Stimulated activated CD4-positive, alpha-beta T cell treated with anti-CD3 and anti-CD28 coated beads, TNF-alpha, amount 100 ng/mL, for 24 hours (primary cell): ENCODE data around the gene DDX54.
"Not testable (repeated sequence)": the region's sequence is repeated elsewhere in the genome, so short reads cannot be mapped to it uniquely, and the experiment has no call there.

Experiments
- DNase-seq, 3 experiments: peaks; one replicate each; pipeline ENCODE4 v3.0.0-alpha.2; 2020; ENCODE audit warnings: low read depth in 3 of 3

Gene DDX54

DNA sequence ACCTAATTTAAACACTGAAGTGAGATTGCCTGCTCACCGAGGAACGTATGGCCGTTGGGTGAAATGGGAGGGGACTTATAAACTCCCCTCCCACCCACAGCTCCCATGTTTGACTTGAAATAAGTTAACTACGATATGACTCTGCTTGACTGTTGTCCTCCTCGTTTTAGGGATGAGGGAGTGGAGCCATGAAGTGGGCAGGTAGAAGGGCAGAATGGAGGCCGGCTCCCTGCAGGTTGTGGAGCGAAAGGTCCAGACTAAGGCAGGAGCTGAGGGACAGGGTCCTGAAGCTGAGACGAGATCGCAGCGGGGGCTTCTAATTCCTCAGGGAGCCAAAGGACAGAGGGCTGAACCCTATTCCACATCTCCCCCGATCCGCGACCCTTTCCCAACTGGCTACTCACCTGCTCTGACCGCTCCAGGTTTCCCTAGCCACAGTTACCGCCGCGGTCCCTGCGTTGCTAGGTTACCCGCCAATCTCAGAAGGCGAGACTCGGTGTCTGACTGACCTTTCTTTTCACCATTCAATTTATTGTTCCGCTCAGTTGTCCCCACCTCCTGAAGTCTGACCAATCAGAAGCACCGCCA, 35.4 kb upstream of the DDX54 start:
- no peak for DNase-seq

DNA sequence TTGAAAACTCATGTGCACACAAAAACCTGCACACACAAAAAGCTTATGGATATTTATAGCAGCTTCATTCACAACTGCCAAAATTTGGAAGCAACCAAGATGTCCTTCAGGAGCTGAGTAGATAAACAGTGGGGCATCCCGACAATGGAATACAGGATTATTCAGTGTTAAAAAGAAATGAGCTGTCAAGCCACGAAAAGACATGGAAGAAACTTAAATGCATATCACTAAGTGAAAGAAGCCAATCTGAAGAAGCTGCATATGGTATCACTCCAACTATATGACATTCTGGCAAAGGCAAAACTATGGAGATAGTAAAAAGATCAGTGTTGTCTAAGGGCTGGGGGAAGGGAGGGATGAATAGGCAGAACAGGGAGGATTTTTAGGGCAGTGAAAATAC, 30.7 kb upstream of the DDX54 start:
- DNase-seq: no peak

DNA sequence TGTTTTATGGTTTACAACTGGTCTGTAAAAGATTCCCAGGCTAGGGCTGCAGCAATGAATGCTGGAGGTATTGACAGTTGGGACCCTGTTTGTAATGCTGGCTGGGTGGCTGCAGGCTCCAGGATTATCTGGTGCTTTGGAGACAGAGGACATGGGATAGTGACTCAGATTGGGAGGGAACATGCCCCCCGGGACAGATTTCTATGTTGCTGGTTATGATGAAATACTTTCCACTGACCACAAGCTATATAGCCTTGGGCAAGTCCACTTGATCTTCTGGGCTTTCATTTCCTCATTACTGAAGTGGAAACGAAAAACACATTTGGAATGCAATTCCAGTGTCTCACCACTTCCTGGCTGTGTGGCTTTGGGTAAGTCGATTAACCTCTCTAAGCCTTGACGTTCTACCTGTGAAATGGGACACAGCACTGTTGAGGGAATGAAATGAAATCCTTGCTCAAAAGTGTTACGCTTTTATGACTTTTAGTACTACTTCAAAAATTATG, 29.7 kb upstream of the DDX54 start:
- no peak for DNase-seq

DNA sequence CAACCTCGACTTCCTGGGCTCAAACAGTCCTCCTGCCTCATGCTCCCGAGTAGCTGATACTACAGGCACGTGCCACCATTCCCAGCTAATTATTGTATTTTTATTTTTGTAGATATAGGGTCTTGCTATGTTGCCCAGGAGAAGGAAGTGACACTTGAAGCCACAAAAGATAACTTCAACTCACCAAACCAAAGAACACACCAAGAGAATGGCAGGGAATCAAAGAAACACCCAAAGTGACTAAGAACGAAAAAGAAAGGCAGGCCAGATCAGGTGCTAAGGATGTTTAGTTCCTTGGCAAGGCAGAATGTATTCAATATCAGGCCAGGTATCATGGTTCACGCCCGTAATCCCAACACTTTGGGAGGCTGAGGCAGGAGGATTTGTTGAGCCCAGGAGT, 25.9 kb upstream of the DDX54 start:
- no peak for DNase-seq

DNA sequence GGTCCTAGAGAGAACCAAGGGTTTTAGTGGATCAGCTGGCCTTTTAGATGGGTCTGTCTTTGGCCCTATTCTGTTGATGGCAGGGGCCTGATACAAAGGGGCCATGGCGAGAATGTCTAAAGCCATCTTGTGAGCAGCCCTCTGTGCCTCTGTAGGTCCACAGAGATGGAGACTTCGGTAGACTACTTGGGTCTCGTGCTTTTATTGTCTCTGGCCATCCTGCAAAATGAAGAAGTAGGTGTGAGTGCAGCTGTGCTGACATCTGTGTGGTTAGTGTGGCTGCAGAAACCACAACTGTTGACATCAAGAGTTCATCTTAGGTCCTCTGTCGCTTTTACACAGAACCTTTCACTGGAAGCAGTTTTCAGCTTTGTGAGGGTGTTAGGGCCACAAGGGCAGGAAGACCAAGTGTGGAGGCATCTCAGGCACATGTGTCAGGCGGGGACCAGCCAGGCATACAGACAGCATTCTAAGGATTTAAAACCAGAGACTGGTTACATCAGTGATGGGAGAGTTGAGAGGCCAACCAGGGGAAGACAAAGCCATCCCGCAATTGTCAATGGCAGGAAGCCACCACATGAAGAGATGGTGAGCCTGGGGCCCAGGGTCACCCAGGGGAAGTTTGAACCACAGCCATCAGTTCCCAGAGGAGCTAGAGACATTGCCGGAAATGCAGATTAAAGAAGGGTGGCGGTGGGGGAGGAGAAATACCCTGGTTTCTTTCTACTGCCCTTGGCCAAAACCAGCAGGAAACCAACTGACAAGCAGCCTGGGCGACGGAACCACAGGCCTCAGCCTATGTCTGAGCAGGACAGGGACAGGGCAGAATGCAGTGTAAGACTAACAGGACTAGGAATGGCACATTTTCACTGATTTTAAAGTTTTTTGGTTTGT, 23.0 kb upstream of the DDX54 start:
- peak in 1 of 3 experiments; percentile 53 for DNase-seq

DNA sequence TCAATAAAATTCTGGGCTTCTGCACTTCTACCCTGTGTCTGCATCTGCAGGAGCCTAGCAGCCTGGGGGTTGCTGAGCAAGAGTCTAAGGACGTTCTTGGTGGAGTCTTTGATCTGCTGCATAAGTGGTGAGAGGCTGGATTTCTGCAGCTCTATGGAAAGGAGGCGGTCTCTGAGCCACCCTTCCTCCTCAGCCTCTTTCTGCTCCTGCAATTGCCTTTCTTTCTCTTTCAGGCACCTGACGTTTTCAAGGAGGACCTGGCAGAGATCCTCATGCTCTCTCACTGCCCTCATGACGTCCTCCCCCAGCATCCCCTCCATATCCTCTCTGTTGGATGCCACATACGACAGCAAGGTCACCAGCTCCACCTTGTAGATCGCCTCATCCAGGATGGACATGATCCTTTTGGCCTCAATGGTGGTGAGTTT, 22.3 kb upstream of the DDX54 start:
- no peak for DNase-seq

DNA sequence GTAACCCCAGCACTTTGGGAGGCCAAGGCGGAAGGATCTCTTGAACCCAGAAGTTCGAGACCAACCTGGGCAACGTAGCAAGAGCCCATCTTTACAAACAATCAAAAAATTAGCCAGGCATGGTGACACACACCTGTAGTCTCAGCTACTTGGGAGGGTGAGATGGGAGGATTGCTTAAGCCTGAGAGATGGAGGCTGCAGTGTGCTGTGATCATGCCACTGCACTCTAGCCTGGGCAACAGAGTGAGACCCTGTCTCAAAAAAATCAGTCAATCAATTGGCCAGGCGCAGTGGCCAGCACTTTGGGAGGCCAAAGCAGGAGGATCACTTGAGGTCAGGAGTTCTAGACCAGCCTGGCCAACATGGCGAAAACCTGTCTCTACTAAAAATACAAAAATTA, 21.5 kb upstream of the DDX54 start:
- DNase-seq: not testable (repeated sequence)

DNA sequence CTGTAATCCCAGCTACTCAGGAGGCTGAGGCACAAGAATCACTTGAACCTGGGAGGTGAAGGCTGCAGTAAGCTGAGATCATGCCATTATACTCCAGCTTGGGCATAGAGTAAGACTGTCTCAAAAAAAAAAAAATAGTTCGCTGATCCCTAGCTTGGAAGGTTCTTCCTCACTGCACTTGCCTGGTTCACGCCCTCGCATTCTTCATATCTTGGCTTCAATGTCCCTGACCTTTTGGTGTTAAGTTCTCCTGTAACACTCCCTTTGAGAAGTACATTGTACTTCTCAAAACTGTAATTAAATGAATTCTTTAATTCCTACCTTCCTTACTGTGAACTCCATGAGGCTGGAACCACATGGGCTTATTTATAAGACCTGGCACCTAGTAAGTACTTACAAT, 19.5 kb upstream of the DDX54 start:
- no peak for DNase-seq

DNA sequence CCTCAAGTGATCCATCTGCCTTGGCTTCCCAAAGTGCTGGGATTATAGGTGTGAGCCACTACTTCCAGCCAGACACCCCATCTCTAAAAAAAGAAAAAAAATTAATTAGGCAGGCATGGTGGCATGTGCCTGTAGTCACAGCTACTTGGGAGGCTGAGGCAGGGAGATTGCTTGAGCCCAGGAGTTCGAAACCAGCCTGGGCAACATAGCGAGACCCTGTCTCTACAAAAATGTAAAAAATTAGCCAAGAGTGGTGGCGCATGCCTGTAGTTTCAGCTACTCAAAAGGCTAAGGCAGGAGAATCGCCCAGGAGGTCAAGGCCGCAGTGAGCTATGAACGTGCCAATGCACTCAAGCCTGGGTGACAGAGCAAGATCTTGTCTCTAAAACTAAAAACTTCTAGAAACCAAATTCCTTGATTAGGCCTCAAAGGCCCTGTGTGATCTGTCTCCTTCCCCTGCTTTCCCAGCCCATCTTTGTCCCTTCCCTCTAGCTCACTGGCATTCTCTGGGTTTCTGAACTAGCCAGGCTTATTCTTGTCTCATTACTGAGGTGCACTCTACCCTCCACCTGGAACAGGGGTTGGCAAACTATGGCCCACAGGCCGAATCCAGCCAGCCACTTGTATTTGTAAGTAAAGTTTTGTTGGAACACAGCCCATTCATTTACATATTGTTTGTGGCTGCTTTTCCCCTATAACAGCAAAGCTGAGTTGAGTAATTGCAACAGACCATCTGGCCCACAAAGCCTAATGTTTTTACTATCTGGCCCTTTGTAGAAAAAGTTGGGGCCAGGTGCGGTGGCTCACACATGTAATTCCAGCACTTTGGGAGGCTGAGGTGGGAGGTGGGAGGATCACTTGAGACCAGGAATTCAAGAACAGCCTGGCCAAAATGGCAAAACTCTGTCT, 18.8 kb upstream of the DDX54 start:
- DNase-seq: no peak

DNA sequence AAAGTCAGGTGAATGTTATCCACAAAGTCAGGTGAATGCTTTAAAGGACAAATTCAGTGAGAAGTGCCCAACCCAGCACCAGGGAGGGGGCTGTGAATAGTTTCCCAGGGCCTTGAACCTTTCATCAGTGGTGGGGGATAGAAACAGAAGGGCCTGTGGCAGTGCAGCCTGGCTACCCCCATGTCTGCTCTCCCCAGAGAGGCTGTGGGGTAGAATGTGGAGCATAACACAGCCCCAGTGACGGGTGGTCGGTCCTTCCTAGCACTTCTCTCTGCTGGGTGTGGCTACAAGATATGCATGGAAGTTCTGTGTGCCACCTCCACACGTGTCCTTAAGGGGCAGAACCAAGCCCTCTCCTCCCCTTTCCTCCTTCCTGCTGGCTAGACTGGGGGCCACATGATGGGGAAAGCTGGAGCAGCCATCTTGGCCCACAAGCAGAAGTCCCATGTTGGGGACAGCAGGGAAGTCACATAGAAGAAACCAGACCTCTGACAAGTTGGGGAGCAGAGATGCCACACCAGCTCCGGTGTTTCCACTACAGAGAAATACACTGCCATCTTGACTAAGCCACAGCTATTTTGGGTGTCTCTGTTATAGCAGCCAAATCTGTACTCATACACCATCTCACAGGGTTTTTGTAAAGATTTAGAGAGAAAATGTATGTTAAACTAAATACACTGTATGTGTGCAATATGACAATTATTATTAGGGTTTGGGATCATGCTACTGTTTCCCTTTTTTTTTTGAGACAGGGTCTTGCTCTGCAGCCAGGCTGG, 17.2 kb upstream of the DDX54 start:
- no peak for DNase-seq

DNA sequence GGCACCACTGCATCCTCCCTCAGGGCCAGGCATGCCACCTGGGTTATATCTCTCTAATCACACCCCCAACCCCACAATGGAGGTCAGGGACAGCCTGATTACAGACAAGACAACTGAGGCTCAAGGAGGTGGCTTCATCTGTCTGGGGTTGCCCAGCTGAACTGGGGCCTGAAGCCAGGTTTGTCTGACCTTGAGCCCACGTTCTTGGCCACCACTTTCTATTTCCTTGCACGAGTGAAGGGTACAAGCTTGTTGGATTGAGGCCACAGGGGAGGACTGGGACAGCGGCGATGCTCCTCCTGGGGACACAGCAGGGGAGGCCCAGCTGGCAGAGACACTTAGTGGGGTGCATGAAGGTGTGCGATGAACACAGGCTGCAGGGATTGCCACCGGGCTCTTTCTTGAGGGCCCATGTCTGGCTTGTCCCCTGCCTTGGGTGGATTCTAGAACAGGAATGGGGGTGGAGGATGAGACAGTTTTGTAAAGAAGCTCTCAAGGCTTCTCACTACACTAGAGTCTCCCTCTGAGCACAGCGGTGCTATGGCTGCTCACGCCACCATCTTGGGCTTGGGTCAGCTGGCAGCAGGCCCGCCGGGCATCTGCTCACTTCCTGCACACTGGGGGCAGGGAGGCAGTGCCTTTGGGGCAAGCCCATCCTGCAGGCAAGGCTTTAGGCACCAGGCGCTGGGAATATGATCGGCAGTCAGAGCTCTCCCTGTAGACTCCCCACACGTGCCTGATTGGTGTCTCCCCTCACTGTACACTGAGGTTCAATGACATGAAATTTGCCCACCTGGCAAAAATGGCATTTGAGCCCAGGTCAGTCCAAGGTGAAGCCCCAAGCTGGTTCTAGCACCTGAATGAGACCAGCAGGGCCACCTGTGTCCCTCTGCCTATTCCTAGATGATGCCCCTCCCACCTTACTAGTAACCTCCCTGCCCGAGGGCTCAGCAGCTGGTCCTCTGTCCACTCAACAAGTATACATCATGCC, 16.2 kb upstream of the DDX54 start:
- no peak for DNase-seq

DNA sequence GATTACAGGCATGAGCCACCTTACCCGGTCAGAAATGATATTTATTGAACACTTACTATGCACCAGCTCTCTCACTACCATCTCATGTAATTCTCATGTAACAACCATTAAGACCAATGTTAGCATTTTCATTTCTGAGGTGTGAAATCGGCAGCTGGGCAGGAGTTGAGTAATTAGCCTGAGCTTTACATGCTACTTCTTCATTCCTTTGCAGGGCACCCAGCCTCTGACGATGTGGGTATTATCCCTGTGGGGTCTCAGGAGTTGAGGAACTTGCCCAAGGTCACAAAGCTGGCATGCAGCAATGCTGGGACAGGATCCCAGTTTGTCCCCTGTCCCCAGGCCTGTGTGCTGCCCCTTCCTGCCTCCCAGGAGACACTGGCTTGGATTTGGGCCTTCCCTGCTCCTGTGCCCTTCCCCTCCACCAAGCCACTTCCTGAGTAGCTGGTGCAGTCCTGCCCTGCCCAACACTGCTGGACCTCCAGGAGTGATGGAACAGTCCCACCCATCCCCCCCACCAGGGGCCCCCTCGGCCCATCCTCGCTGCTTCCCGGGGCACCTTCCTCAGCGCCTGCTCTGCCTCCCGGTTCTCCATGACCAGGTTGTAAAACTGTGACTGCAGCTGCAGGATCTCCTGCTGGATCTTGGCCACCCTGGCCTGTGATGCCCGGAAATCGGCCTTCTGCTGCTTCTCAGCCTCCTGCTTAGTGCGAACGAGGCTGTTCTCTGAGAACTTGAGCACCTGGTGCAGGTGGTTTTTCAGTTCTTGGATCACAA, 14.9 kb upstream of the DDX54 start:
- no peak for DNase-seq

DNA sequence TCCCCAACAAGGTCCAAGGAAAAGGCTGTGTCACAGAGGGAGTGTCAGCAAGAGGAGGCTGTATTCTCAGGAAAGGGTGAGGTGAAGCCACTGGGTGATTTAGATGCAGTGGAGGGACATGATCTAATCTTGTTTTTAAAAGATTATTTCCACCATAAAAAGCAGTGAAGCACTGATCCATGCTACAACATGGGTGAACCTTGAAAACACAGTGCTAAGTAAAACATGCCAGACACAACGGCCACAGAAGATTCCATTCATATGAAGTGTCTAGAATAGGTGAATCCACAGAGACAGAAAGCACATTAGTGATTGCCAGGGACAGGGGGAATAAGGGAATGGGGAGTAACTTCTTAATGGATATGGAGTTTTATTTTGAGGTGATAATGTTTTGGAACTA, 13.0 kb upstream of the DDX54 start:
- DNase-seq: no peak

DNA sequence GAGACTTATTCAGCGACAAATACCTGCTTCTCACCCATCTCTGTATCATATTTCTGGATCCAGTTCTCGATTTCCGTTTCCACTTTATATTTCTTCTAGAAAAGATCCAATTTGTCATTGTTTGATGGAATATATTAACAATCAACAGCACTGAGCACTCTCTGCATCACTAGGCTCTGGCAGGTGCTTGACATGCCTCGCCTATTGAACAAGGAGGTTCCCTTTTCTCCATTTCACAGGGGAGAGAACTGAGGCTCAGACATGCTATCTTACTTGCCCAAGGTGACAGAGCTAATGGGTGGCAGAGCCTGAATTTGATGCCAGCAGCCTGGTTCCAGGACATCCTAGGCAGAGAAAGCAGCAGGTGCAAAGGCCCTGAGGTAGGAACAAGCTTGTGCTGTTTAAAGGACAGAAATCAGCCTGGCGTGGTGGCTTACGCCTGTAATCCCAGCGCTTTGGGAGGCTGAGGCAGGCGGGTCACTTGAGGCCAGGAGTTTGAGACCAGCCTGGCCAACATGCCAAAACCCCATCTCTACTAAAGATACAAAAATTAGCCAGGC, 12.3 kb upstream of the DDX54 start:
- no peak for DNase-seq

DNA sequence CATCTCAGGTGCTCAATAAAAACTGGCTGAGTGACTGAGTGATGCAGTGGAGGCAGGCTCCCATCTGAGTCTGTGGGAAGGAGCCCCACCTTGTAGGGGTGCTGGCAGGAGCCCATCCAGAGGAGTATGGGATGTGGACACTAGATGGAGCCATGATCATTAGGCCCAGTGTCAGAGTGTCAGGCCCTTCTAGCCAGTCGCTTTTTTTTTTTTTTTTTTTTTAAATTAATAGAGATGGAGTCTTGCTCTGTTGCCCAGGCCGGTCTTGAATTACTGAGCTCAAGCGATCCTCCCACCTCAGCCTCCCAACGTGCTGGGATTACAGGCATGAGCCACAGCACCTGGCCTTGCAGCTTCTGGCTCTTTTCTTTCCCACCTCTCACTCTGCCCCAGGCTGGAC, 11.7 kb upstream of the DDX54 start:
- peak in 2 of 3 experiments; percentile 27 to 44 for DNase-seq

DNA sequence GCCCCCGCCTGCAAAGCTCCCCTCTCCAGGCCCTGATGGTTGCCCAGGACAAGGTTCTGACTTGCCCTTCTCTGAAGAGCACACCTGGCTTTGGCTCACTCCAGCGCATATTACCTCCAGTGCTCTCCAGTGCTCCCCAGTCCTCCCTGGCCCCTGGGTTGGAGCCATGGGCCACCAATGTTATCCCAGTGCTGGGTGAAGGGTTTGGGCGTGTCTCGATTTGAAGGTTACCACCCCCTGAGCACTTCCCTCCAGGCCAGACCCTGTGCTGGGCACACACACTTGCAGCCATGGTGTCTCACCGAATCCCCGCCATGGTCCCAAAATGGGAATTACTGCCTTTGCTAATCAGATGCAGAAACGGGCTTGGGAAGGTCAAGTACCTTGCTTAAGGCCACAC, 11.3 kb upstream of the DDX54 start:
- DNase-seq: no peak

DNA sequence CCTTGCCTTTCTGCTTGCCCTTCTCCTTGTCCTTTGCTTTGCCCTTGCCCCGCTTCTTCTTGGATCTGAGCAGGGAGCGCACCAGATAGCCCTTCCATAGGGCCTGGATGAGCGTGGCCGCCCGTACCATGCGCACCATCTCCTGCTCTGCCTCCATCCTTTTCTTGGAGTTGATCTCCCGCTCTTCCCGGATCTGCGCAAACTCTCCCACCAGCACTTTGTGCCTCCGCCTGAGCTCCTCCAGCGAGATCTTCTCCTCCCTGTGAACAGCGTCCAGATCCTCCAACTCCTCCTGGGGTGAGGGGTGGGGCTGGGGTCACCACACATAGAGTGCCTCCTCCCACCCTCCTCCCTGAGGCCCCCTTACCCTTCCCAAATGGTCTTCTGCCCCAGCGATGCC, 10.3 kb upstream of the DDX54 start:
- DNase-seq: no peak

DNA sequence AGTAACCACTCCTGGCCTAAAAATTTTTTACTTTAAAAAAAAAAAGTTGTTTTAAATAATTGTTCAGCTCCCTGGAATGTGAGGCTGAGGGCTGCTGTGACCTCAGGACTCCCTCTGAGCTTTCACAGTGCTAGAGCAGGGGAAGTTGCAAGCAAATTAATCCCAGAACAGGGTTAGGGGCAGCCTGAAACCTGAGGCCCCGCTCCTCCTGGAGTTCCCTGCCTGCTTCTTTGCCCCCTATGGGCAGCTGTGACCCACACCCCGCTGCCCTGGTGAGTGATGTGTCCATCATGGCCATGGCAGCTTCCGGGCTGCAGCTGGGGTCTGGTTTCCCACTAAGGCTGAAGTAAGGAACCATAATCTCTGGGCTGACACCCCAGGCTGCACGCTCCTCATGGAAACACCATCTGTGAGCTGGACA, 9.7 kb upstream of the DDX54 start:
- no peak for DNase-seq

DNA sequence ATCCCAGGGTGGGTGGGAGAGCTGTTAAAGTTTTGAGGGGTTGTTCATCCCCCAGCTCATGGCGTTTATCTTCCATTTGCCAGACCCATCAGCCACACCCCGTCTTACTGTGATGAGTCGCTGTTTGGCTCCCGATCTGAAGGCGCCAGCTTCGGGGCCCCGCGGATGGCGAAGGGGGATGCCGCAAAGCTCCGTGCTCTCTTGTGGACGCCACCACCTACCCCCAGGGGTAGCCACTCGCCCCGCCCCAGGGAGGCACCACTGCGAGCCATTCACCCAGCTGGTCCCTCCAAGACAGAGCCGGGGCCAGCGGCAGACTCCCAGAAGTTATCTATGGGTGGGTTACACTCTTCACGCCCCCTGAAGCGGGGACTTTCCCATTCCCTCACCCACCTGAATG, 5.9 kb upstream of the DDX54 start:
- DNase-seq: no peak
